Right lobe of liver (tissue), 4 donors: ENCODE measurements around the gene PODXL2.

Experiments used
- CTCF ChIP-seq, 4 donors: fragments of 200-600 bp in 3 of 4; fragments of 450-650 bp in 1 of 4; IDR thresholded peaks; one replicate each; pipeline versions ENCODE4 v1.5.1 to v1.8.0; 2016 to 2022; ENCODE audit warnings: antibody characterized with exemption in 4 of 4, mild to moderate bottlenecking in 2 of 4
- POLR2A ChIP-seq: fragments of 450-650 bp; IDR thresholded peaks from one replicate; pipeline ENCODE4 v1.6.1; 2017; ENCODE audit warnings: antibody characterized with exemption, mild to moderate bottlenecking
- donor health status: DM: no; HTN: no; CAD: no.
- donor health status: DM: no; HTN: no; CAD: no.
- donor health status: DM: no; HTN: yes; CAD: no.

- TF ChIP-seq CTCF (IDR thresholded peaks at IDR 0.05) (peak; percentile 25 to 45 (median 31)), POLR2A (no peak)
Observed at GRCh38 chr3:127690823-127691452, 62.0 kb downstream of the PODXL2 start.
